ENCODE data around the gene IGFN1.

GRCh38 chr1:201258763-201259230, 68.2 kb downstream of the IGFN1 start:
- TF ChIP-seq CTCF (IDR thresholded peaks at IDR 0.05) (no peak), POLR2A (IDR thresholded peaks at IDR 0.05) (no peak)
